Nephron progenitor cell (in vitro differentiated cells): ENCODE data around the gene ADAM10.

Experiments
- DNase-seq: peaks from one replicate; pipeline ENCODE4 v3.0.0; 2021
- H3K27ac Mint-ChIP-seq: 2 replicates; pipeline ENCODE4 v1.8.0; 2021; ENCODE audit warnings: mild to moderate bottlenecking, moderate library complexity, mixed read lengths
- H3K27me3 Mint-ChIP-seq: 2 replicates; pipeline ENCODE4 v1.8.0; 2021; ENCODE audit warnings: mild to moderate bottlenecking, low read depth, mixed read lengths; ENCODE audit not compliant: poor library complexity
- H3K36me3 Mint-ChIP-seq: 2 replicates; pipeline ENCODE4 v1.8.0; 2021; ENCODE audit warnings: low read depth, mixed read lengths
- H3K4me1 Mint-ChIP-seq: 2 replicates; pipeline ENCODE4 v1.8.0; 2021; ENCODE audit warnings: mixed read lengths
- H3K4me3 Mint-ChIP-seq: 2 replicates; pipeline ENCODE4 v1.8.0; 2021; ENCODE audit warnings: mild to moderate bottlenecking, moderate library complexity, mixed read lengths
- H3K9me3 Mint-ChIP-seq: 2 replicates; pipeline ENCODE4 v1.8.0; 2021; ENCODE audit warnings: mild to moderate bottlenecking, moderate library complexity, mixed read lengths
- TF ChIP-seq, protein P1 (sequence below): fragments of 200-600 bp; sonication (generic); IDR thresholded peaks from 2 replicates; pipeline ENCODE4 v1.5.0; 2021; ENCODE audit warnings: antibody characterized with exemption

Gene ADAM10

GRCh38 chr15:58575045-58575786, 174.3 kb downstream of the ADAM10 start:
- no peaks in the 10 kb centered on the region for H3K36me3 Mint-ChIP-seq
- H3K27ac Mint-ChIP-seq: peak overlapping the region; percentile 14
- peaks cover 1% of the 10 kb centered on the region for H3K9me3 Mint-ChIP-seq
- TF ChIP-seq, protein P1, sequence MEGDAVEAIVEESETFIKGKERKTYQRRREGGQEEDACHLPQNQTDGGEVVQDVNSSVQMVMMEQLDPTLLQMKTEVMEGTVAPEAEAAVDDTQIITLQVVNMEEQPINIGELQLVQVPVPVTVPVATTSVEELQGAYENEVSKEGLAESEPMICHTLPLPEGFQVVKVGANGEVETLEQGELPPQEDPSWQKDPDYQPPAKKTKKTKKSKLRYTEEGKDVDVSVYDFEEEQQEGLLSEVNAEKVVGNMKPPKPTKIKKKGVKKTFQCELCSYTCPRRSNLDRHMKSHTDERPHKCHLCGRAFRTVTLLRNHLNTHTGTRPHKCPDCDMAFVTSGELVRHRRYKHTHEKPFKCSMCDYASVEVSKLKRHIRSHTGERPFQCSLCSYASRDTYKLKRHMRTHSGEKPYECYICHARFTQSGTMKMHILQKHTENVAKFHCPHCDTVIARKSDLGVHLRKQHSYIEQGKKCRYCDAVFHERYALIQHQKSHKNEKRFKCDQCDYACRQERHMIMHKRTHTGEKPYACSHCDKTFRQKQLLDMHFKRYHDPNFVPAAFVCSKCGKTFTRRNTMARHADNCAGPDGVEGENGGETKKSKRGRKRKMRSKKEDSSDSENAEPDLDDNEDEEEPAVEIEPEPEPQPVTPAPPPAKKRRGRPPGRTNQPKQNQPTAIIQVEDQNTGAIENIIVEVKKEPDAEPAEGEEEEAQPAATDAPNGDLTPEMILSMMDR: no peak
- peaks cover 7% of the 10 kb centered on the region for H3K4me1 Mint-ChIP-seq
- DNase-seq: no peak
- H3K27me3 Mint-ChIP-seq: peaks cover 7% of the 10 kb centered on the region
- H3K4me3 Mint-ChIP-seq: no peak overlapping the region

DNA sequence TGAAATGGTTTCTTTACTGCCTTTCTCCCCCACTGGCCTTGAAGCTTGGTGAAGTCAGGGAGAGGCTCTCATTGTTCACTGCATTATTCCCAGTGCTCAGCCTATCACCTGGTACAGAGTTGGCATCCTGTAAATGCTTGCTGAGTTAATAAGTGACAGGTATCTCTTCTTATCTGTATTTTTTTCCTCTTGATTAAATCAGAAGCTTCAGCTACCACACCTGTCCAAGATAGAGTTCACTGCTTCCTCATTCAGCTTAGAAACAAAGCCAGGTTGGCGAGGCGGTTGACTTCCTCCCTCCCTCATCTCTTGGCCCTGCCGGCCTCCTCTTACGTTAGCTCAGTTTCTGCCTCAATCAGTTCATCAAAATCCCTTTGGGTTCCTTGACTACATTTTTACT, 174.9 kb downstream of the ADAM10 start:
- TF ChIP-seq, protein P1: no peak
- Mint-ChIP-seq H3K4me3 (no peak overlapping the region), H3K27ac (peak overlapping the region; percentile 14), H3K9me3 (peaks cover 4% of the 10 kb centered on the region), H3K27me3 (peaks cover 7% of the 10 kb centered on the region), H3K36me3 (no peaks in the 10 kb centered on the region), H3K4me1 (peaks cover 7% of the 10 kb centered on the region)
- DNase-seq: no peak

GRCh38 chr15:58573270-58573669, 176.2 kb downstream of the ADAM10 start:
- Mint-ChIP-seq H3K4me1 (peaks cover 7% of the 10 kb centered on the region), H3K9me3 (peaks cover 4% of the 10 kb centered on the region), H3K27me3 (peaks cover 7% of the 10 kb centered on the region), H3K36me3 (no peaks in the 10 kb centered on the region), H3K4me3 (no peak overlapping the region), H3K27ac (no peak overlapping the region)
- no peak for DNase-seq
- TF ChIP-seq, protein P1: no peak

GRCh38 chr15:58572521-58572920, 177.0 kb downstream of the ADAM10 start:
- TF ChIP-seq, protein P1: no peak
- no peaks in the 10 kb centered on the region for H3K36me3 Mint-ChIP-seq
- H3K9me3 Mint-ChIP-seq: peaks cover 4% of the 10 kb centered on the region

GRCh38 chr15:58571491-58571890, 178.0 kb downstream of the ADAM10 start:
- no peaks in the 10 kb centered on the region for H3K36me3 Mint-ChIP-seq
- DNase-seq: no peak
- H3K27me3 Mint-ChIP-seq: peaks cover 7% of the 10 kb centered on the region
- peaks cover 4% of the 10 kb centered on the region for H3K9me3 Mint-ChIP-seq
- no peak overlapping the region for H3K27ac Mint-ChIP-seq
- H3K4me3 Mint-ChIP-seq: no peak overlapping the region
- H3K4me1 Mint-ChIP-seq: peaks cover 7% of the 10 kb centered on the region
- TF ChIP-seq, protein P1: no peak

More at GRCh38 chr15:58572521-58572920, 177.0 kb downstream of the ADAM10 start:
- H3K27ac Mint-ChIP-seq: peak overlapping the region; percentile 8
- H3K27me3 Mint-ChIP-seq: peaks cover 7% of the 10 kb centered on the region
- peaks cover 7% of the 10 kb centered on the region for H3K4me1 Mint-ChIP-seq
- DNase-seq: no peak
- H3K4me3 Mint-ChIP-seq: no peak overlapping the region

GRCh38 chr15:58569455-58569854, 180.1 kb downstream of the ADAM10 start:
- Mint-ChIP-seq H3K4me1 (peaks cover 19% of the 10 kb centered on the region), H3K27ac (no peak overlapping the region), H3K36me3 (no peaks in the 10 kb centered on the region), H3K27me3 (peaks cover 11% of the 10 kb centered on the region), H3K4me3 (no peak overlapping the region), H3K9me3 (peaks cover 4% of the 10 kb centered on the region)
- TF ChIP-seq, protein P1: no peak
- DNase-seq: no peak
